HL-60 (cell line): ENCODE results near the gene CACNG6.
"Not testable (repeated sequence)": the region's sequence is repeated elsewhere in the genome, so short reads cannot be mapped to it uniquely, and the experiment has no call there.

ENCODE experiments used
- DNase-seq, 2 experiments: peaks; one replicate each; pipeline ENCODE4 v3.0.0-alpha.2; 2010 to 2020; ENCODE audit warnings: low read depth in 1 of 2, low spot score in 1 of 2
- H3K27ac ChIP-seq: fragments of 250-450 bp; sonication (Bioruptor Pico); replicated peaks from 2 replicates; pipeline ENCODE4 v1.5.1; 2020; ENCODE audit warnings: mild to moderate bottlenecking, moderate library complexity
- H3K27me3 ChIP-seq: fragments of 250-450 bp; sonication (Bioruptor Pico); 2 replicates; pipeline ENCODE4 v1.5.1; 2021; ENCODE audit warnings: mild to moderate bottlenecking, moderate library complexity; ENCODE audit not compliant: insufficient read depth, poor library complexity, severe bottlenecking
- H3K4me3 ChIP-seq: replicated peaks from 2 replicates; pipeline ENCODE4 v1.5.1; 2011; ENCODE audit warnings: mild to moderate bottlenecking, control low read depth, low read length; ENCODE audit not compliant: insufficient read depth
- GABPA ChIP-seq: IDR thresholded peaks from 2 replicates; pipeline ENCODE4 v1.6.1; 2012; ENCODE audit warnings: low read depth
- POLR2AphosphoS5 ChIP-seq: IDR thresholded peaks from 2 replicates; pipeline ENCODE4 v1.6.1; 2012; ENCODE audit warnings: low read depth
- SPI1 ChIP-seq: IDR thresholded peaks from 2 replicates; pipeline ENCODE4 v1.6.1; 2012; ENCODE audit warnings: low read depth, mild to moderate bottlenecking, borderline replicate concordance
- TF ChIP-seq, protein P1 (sequence below): IDR thresholded peaks from 2 replicates; pipeline ENCODE4 v1.6.1; 2012; ENCODE audit warnings: low read depth; ENCODE audit not compliant: insufficient replicate concordance
- TF ChIP-seq, protein P2 (sequence below): IDR thresholded peaks from one replicate; pipeline ENCODE4 v1.5.1; 2011; ENCODE audit warnings: low read length, control low read depth, inconsistent platforms; ENCODE audit not compliant: insufficient read depth

CACNG6 gene

DNA sequence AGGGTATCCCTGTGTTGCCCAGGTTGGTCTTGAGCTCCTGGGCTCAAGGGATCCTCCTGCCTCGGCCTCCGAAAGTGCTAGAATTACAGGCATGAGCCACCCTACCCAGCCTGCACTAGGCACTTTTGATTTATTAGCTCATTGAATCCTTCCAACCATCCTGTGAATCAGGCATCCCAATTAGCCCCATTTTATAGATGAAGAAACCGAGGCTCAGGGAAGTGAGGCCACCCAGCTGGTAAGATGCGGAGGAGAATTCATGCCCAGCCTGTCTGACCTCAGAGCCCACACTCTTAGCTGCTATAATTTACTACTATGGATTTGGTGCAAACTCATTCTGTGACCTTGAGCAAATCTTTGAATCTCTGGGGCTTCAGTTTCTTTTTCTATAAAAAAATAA lies 46.5 kb upstream of the CACNG6 start:
- Histone ChIP-seq H3K27ac (no peak overlapping the region), H3K4me3 (no peak overlapping the region), H3K27me3 (peaks cover 16% of the 10 kb centered on the region)
- TF ChIP-seq, protein P1, sequence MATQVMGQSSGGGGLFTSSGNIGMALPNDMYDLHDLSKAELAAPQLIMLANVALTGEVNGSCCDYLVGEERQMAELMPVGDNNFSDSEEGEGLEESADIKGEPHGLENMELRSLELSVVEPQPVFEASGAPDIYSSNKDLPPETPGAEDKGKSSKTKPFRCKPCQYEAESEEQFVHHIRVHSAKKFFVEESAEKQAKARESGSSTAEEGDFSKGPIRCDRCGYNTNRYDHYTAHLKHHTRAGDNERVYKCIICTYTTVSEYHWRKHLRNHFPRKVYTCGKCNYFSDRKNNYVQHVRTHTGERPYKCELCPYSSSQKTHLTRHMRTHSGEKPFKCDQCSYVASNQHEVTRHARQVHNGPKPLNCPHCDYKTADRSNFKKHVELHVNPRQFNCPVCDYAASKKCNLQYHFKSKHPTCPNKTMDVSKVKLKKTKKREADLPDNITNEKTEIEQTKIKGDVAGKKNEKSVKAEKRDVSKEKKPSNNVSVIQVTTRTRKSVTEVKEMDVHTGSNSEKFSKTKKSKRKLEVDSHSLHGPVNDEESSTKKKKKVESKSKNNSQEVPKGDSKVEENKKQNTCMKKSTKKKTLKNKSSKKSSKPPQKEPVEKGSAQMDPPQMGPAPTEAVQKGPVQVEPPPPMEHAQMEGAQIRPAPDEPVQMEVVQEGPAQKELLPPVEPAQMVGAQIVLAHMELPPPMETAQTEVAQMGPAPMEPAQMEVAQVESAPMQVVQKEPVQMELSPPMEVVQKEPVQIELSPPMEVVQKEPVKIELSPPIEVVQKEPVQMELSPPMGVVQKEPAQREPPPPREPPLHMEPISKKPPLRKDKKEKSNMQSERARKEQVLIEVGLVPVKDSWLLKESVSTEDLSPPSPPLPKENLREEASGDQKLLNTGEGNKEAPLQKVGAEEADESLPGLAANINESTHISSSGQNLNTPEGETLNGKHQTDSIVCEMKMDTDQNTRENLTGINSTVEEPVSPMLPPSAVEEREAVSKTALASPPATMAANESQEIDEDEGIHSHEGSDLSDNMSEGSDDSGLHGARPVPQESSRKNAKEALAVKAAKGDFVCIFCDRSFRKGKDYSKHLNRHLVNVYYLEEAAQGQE, result no peak
- TF ChIP-seq, protein P2, sequence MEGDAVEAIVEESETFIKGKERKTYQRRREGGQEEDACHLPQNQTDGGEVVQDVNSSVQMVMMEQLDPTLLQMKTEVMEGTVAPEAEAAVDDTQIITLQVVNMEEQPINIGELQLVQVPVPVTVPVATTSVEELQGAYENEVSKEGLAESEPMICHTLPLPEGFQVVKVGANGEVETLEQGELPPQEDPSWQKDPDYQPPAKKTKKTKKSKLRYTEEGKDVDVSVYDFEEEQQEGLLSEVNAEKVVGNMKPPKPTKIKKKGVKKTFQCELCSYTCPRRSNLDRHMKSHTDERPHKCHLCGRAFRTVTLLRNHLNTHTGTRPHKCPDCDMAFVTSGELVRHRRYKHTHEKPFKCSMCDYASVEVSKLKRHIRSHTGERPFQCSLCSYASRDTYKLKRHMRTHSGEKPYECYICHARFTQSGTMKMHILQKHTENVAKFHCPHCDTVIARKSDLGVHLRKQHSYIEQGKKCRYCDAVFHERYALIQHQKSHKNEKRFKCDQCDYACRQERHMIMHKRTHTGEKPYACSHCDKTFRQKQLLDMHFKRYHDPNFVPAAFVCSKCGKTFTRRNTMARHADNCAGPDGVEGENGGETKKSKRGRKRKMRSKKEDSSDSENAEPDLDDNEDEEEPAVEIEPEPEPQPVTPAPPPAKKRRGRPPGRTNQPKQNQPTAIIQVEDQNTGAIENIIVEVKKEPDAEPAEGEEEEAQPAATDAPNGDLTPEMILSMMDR, result no peak
- no peak for TF ChIP-seq POLR2AphosphoS5
- TF ChIP-seq SPI1, result no peak
- no peak for TF ChIP-seq GABPA
- DNase-seq, result no peak

DNA sequence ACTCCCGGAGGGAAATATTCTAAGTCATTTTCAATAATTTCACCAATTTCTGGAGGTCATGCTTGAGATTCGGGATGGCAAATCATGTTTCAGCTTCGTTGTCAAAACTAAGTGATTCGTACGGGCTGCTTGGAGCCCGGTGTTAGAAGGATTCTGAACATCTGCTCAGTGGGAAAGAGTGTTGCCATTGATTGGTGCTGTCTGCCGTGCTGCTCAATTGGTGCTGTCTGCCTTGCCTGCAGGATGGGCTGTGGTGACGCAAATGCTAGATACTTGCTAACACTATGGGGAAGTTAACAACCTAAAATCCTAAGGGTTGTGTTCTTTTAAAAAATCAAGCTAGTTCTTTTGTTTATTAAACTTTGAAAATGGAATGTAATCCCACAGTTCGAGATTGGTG lies 46.0 kb upstream of the CACNG6 start:
- TF ChIP-seq, protein P2, result no peak
- TF ChIP-seq POLR2AphosphoS5, result no peak
- Histone ChIP-seq H3K4me3 (no peak overlapping the region), H3K27me3 (peaks cover 16% of the 10 kb centered on the region), H3K27ac (no peak overlapping the region)
- DNase-seq, result peak; percentile 2 to 14

DNA sequence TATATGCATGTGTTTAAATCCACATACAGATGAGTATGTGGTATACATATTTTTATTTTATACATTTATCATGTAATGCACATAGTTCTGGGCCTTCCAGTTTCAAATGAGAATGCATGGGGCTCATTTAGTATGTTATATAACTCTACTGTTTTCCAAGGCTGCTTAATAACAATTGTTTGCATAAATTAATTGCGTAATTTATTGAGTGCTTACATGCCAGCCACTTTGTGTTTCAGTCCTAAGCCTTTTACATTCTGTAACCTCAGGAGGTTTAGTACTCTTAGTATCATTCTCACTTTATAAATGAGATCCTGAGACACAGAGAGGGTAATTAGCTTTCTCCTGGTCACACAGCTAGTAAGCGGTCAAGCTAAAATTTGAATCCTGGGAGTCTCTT lies 45.4 kb upstream of the CACNG6 start:
- TF ChIP-seq, protein P1, result no peak
- TF ChIP-seq GABPA (no peak), SPI1 (no peak), POLR2AphosphoS5 (no peak)
- TF ChIP-seq, protein P2, result no peak
- no peak for DNase-seq
- H3K4me3 ChIP-seq, result no peak overlapping the region
- no peak overlapping the region for H3K27ac ChIP-seq
- peaks cover 16% of the 10 kb centered on the region for H3K27me3 ChIP-seq

DNA sequence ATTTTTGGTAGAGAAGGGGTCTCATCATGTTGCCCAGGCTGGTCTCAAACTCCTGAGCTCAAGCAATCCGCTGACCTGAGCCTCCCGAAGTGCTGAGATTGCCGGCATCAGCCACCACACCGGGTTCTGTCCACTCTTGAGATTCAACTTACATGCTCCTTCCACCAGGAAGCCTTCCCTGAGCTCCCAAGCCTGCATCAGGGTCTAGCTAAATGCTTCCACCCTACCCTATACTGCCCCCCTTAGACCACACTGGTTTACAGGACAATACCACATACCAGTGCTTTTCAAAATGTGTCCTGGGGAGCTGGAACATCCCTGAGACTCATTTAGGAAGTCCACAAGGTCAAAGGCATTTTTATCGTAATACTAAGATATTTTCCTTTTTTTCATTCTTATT lies 43.8 kb upstream of the CACNG6 start:
- H3K4me3 ChIP-seq, result no peak overlapping the region
- H3K27me3 ChIP-seq, result peaks cover 4% of the 10 kb centered on the region
- DNase-seq, result no peak
- no peak for TF ChIP-seq POLR2AphosphoS5
- no peak for TF ChIP-seq GABPA
- TF ChIP-seq, protein P2, result no peak
- TF ChIP-seq, protein P1, result no peak
- TF ChIP-seq SPI1, result no peak
- H3K27ac ChIP-seq, result no peak overlapping the region

DNA sequence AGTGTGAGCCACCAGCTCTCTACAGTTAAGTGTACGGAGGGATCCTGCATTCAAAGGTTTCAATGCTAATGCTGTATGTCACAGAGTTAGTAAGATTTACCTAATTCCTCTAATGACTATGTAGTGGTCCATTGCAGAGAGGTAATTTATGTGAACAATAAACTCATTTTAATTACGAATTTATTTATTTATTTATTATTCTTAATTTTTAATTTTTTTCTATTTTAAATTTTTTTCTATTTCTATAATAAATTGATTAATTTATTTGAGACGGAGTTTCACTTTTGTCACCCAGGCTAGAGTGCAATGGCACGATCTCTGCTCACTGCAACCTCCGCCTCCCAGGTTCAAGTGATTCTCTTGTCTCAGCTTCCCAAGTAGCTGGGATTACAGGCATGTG lies 42.8 kb upstream of the CACNG6 start:
- H3K27ac ChIP-seq, DNase-seq: not testable (repeated sequence)

More for the DNA sequence above, 42.8 kb upstream of the CACNG6 start:
- H3K4me3 ChIP-seq, H3K27me3 ChIP-seq: not testable (repeated sequence)
